Peyer's patch (tissue), 4 donors: ENCODE results near the gene CHCHD3. TPM values are rescaled to one million over a fixed set of nuclear protein-coding genes. Genes with fewer than 3 reads are reported as not detected.

ENCODE experiments used
- DNase-seq, 3 donors: peaks; one replicate each; pipeline ENCODE4 v3.0.0-alpha.2; 2017 to 2019
- H3K27ac ChIP-seq, 4 donors: fragments of 200-600 bp; sonication (generic); one replicate each; pipeline ENCODE4 v1.5.1; 2016 to 2019
- H3K27me3 ChIP-seq, 2 donors: fragments of 200-600 bp; sonication (generic); one replicate each; pipeline ENCODE4 v1.5.1; 2019
- H3K36me3 ChIP-seq, 3 donors: fragments of 200-600 bp; sonication (generic); one replicate each; pipeline ENCODE4 v1.5.1; 2016 to 2019
- H3K4me1 ChIP-seq, 4 donors: fragments of 200-600 bp; sonication (generic); one replicate each; pipeline ENCODE4 v1.5.1; 2016 to 2019
- H3K4me3 ChIP-seq, 4 donors: fragments of 200-600 bp; sonication (generic); 1 replicate in 3 of 4; 2 replicates in 1 of 4; pipeline ENCODE4 v1.5.1; 2016 to 2019; ENCODE audit warnings: mild to moderate bottlenecking in 1 of 4
- H3K9me3 ChIP-seq, 4 donors: fragments of 200-600 bp; sonication (generic); one replicate each; pipeline ENCODE4 v1.5.1; 2016 to 2019; ENCODE audit warnings: mild to moderate bottlenecking in 1 of 4
- CTCF ChIP-seq, 6 experiments: fragments of 450-650 bp in 4 of 6; fragments of 200-600 bp in 2 of 6; sonication (generic) in 1 of 6; IDR thresholded peaks; one replicate each; pipeline ENCODE4 v1.5.1; 2017 to 2019; ENCODE audit warnings: antibody characterized with exemption in 6 of 6, mild to moderate bottlenecking in 3 of 6, moderate library complexity in 1 of 6
- POLR2A ChIP-seq, 2 donors: fragments of 450-650 bp; IDR thresholded peaks; one replicate each; pipeline ENCODE4 v1.5.1; 2017; ENCODE audit warnings: antibody characterized with exemption in 2 of 2, mild to moderate bottlenecking in 2 of 2, moderate library complexity in 2 of 2
- total RNA-seq, 4 donors: library from RNA; depleted of rRNA; stranded (reverse); fragments of >200 nt; gene quantifications; one replicate each; pipeline ENCODE4 v1.1.0, GENCODE V29; 2016

The CHCHD3 gene
- total RNA-seq, 4 donors from 2014 or later, result 53.9 to 114 (median 84.0) TPM

- Histone ChIP-seq H3K27ac (peak overlapping the region in 1 of 4 donors; percentile 12), H3K9me3 (no peaks in the 10 kb centered on the region), H3K4me1 (no peaks in the 10 kb centered on the region), H3K27me3 (no peaks in the 10 kb centered on the region), H3K4me3 (no peak overlapping the region), H3K36me3 (no peaks in the 10 kb centered on the region)
- TF ChIP-seq POLR2A (IDR thresholded peaks at IDR 0.05) (no peak), CTCF (IDR thresholded peaks at IDR 0.05) (no peak)
- no peak for DNase-seq
Measured at GRCh38 chr7:132881317-132881716, 200.6 kb downstream of the CHCHD3 start.

- DNase-seq, result no peak
- Histone ChIP-seq H3K36me3 (no peaks in the 10 kb centered on the region), H3K9me3 (no peaks in the 10 kb centered on the region), H3K4me3 (no peak overlapping the region), H3K4me1 (no peaks in the 10 kb centered on the region), H3K27me3 (no peaks in the 10 kb centered on the region), H3K27ac (peak overlapping the region in 1 of 4 donors; percentile 16)
- TF ChIP-seq POLR2A (IDR thresholded peaks at IDR 0.05), result no peak
- no peak for TF ChIP-seq CTCF (IDR thresholded peaks at IDR 0.05)
Measured at GRCh38 chr7:132879579-132879978, 202.3 kb downstream of the CHCHD3 start.

- peak overlapping the region in 2 of 4 donors; percentile 16 to 46 for H3K27ac ChIP-seq
- no peak for DNase-seq
- H3K27me3 ChIP-seq, result no peaks in the 10 kb centered on the region
- H3K36me3 ChIP-seq, result no peaks in the 10 kb centered on the region
- H3K4me3 ChIP-seq, result no peak overlapping the region
- H3K9me3 ChIP-seq, result no peaks in the 10 kb centered on the region
- TF ChIP-seq POLR2A (IDR thresholded peaks at IDR 0.05), result no peak
- TF ChIP-seq CTCF (IDR thresholded peaks at IDR 0.05), result peak in 1 of 6 experiments; percentile 11
- no peaks in the 10 kb centered on the region for H3K4me1 ChIP-seq
Measured at GRCh38 chr7:132878204-132878919, 203.5 kb downstream of the CHCHD3 start.

GRCh38 chr7:132877573-132877972 lies 204.3 kb downstream of the CHCHD3 start:
- H3K4me3 ChIP-seq, result no peak overlapping the region
- TF ChIP-seq POLR2A (IDR thresholded peaks at IDR 0.05) (no peak), CTCF (IDR thresholded peaks at IDR 0.05) (no peak)
- peak overlapping the region in 1 of 4 donors; percentile 16 for H3K27ac ChIP-seq
- H3K9me3 ChIP-seq, result no peaks in the 10 kb centered on the region
- H3K4me1 ChIP-seq, result no peaks in the 10 kb centered on the region
- no peaks in the 10 kb centered on the region for H3K36me3 ChIP-seq
- DNase-seq, result no peak
- no peaks in the 10 kb centered on the region for H3K27me3 ChIP-seq

GRCh38 chr7:132876576-132876975 lies 205.3 kb downstream of the CHCHD3 start:
- Histone ChIP-seq H3K27ac (no peak overlapping the region), H3K9me3 (no peaks in the 10 kb centered on the region), H3K27me3 (no peaks in the 10 kb centered on the region), H3K4me3 (no peak overlapping the region), H3K36me3 (no peaks in the 10 kb centered on the region), H3K4me1 (no peaks in the 10 kb centered on the region)
- no peak for TF ChIP-seq CTCF (IDR thresholded peaks at IDR 0.05)
- no peak for TF ChIP-seq POLR2A (IDR thresholded peaks at IDR 0.05)
- DNase-seq, result no peak
